NK-92 (cell line): ENCODE results near the gene AGK.

Experiments
- DNase-seq: peaks from one replicate; lab custom pipeline; 2025; ENCODE audit not compliant: unreplicated experiment; lab: John Stamatoyannopoulos, UW

AGK gene

GRCh38 chr7:141702047-141702567 is 150.9 kb downstream of the AGK start, which contains the start of gene DENND11:
Gene DENND11, minus strand, starts transcription at chr7:141702166. Its CDS starts 13 bp downstream, at chr7:141702153.
- DNase-seq = no peak

GRCh38 chr7:141702892-141703291 is 151.7 kb downstream of the AGK start:
- no peak for DNase-seq

GRCh38 chr7:141704112-141704511 is 152.9 kb downstream of the AGK start:
- no peak for DNase-seq

GRCh38 chr7:141704741-141705140 is 153.5 kb downstream of the AGK start:
- no peak for DNase-seq
